ENCODE measurements around the gene PCSK1N. TPM values are rescaled to one million over a fixed set of nuclear protein-coding genes. Genes with fewer than 3 reads are reported as not detected.

The PCSK1N gene
- total and polyA plus RNA-seq, 2 of the 13 experiments (the other 11 are each of a cell fraction or from before 2014, with no cell fraction given): 4.5 to 14.0 TPM

- peak; percentile 92 for TF ChIP-seq ZHX1 (CRISPR knock-in tag; IDR thresholded peaks at IDR 0.05; ENCODE audit: low read depth)
- TF ChIP-seq ZNF251 (CRISPR knock-in tag; IDR thresholded peaks at IDR 0.05): no peak
- TF ChIP-seq ZNF781 (CRISPR knock-in tag; IDR thresholded peaks at IDR 0.05; ENCODE audit: borderline replicate concordance, not compliant biosample characterization): no peak
- peak; percentile 49 for TF ChIP-seq KDM2A (CRISPR knock-in tag; IDR thresholded peaks at IDR 0.05; ENCODE audit: borderline replicate concordance, low read depth)
- no peak for TF ChIP-seq JUNB (CRISPR knock-in tag; IDR thresholded peaks at IDR 0.05; ENCODE audit: borderline replicate concordance)
- TF ChIP-seq ZNF678 (CRISPR knock-in tag; IDR thresholded peaks at IDR 0.05): no peak
- no peak for TF ChIP-seq SNAPC5 (CRISPR knock-in tag; IDR thresholded peaks at IDR 0.05; ENCODE audit: borderline replicate concordance)
- 0 out of 2 replicates have a peak, but pooled peaks have one; percentile 4 for TF ChIP-seq ZNF430 (CRISPR knock-in tag; IDR thresholded peaks at IDR 0.05)
- no peak for TF ChIP-seq ZNF792 (CRISPR knock-in tag; IDR thresholded peaks at IDR 0.05)
- no peak for TF ChIP-seq ZNF747 (CRISPR knock-in tag; IDR thresholded peaks at IDR 0.05; ENCODE audit: borderline replicate concordance)
- no peak for TF ChIP-seq ZNF557 (CRISPR knock-in tag; IDR thresholded peaks at IDR 0.05)
- TF ChIP-seq NR2C2 (CRISPR knock-in tag; IDR thresholded peaks at IDR 0.05; ENCODE audit: borderline replicate concordance): no peak
- no peak for TF ChIP-seq KIAA2018 (CRISPR knock-in tag; IDR thresholded peaks at IDR 0.05; ENCODE audit: borderline replicate concordance)
- peak; percentile 65; the same call in 1 of the 2 replicates for TF ChIP-seq DR1 (CRISPR knock-in tag; IDR thresholded peaks at IDR 0.05)
- no peak for TF ChIP-seq ZNF674 (CRISPR knock-in tag; IDR thresholded peaks at IDR 0.05; ENCODE audit: low read depth)
- no peak for TF ChIP-seq ZNF775 (CRISPR knock-in tag; IDR thresholded peaks at IDR 0.05; ENCODE audit: borderline replicate concordance)
- TF ChIP-seq DRAP1 (CRISPR knock-in tag; IDR thresholded peaks at IDR 0.05): peak; percentile 66
These were observed 33.9 kb downstream of the PCSK1N start, which contains the start of gene HDAC6 (continued) for GRCh38 chrX:48801280-48802088.
